H1 (cell line): ENCODE results near the gene NCLN. TPM values are rescaled to one million over a fixed set of nuclear protein-coding genes. Genes with fewer than 3 reads are reported as not detected.

ENCODE experiments used
- CTCF ChIA-PET: fragments of 300-600 bp; sonication (Branson Sonifier 250); formaldehyde crosslinking; loops from one replicate; lab custom pipeline; 2021; ENCODE audit not compliant: partially characterized antibody; lab: Charles Lee
- POLR2A ChIA-PET: fragments of 300-600 bp; sonication (Branson Sonifier 250); formaldehyde crosslinking; loops from one replicate; lab custom pipeline; 2021; ENCODE audit warnings: inconsistent platforms; ENCODE audit not compliant: partially characterized antibody; lab: Charles Lee
- DNase-seq, 2 experiments: peaks; one replicate each; pipeline versions ENCODE4 v3.0.0 to v3.0.0-alpha.2; 2010 to 2022; ENCODE audit warnings: low spot score in 2 of 2, low read depth in 1 of 2, mixed read lengths in 1 of 2
- FAIRE-seq: peaks from 2 replicates; lab custom pipeline; 2011; peaks lifted over from hg19 to GRCh38; lab: Jason Lieb, UNC
- H2AFZ ChIP-seq: 2 replicates; pipeline ENCODE4 v1.8.1; 2012; ENCODE audit warnings: low read length, inconsistent platforms
- H2AK5ac ChIP-seq: 2 replicates; pipeline ENCODE4 v1.6.1; 2013; ENCODE audit warnings: low read depth, low read length
- H2BK120ac ChIP-seq: replicated peaks from 2 replicates; pipeline ENCODE3; 2013; ENCODE audit warnings: low read depth, low read length, inconsistent platforms
- H2BK12ac ChIP-seq: 2 replicates; pipeline ENCODE4 v1.6.1; 2013; ENCODE audit warnings: low read depth, low read length
- H2BK15ac ChIP-seq: 2 replicates; pipeline ENCODE4 v1.6.1; 2013; ENCODE audit warnings: low read length
- H2BK20ac ChIP-seq: 2 replicates; pipeline ENCODE4 v1.6.1; 2013; ENCODE audit warnings: low read length
- H2BK5ac ChIP-seq: 2 replicates; pipeline ENCODE4 v1.6.1; 2013; ENCODE audit warnings: low read depth, low read length
- H3K14ac ChIP-seq: 2 replicates; pipeline ENCODE4 v1.6.1; 2013; ENCODE audit warnings: inconsistent platforms; ENCODE audit not compliant: insufficient read length
- H3K18ac ChIP-seq: 2 replicates; pipeline ENCODE4 v1.6.1; 2013; ENCODE audit warnings: low read length; ENCODE audit errors: extremely low read depth
- H3K23ac ChIP-seq: 2 replicates; pipeline ENCODE4 v1.6.1; 2013; ENCODE audit warnings: inconsistent platforms; ENCODE audit not compliant: insufficient read length
- H3K23me2 ChIP-seq: 2 replicates; pipeline ENCODE4 v1.6.1; 2013; ENCODE audit warnings: low read depth, low read length
- H3K27ac ChIP-seq: 2 replicates; pipeline ENCODE4 v1.6.1; 2011; ENCODE audit warnings: low read depth, low read length, inconsistent platforms
- H3K27me3 ChIP-seq, 4 experiments: replicated peaks in 1 of 4; 1 replicate in 1 of 4; 2 replicates in 3 of 4; pipeline versions ENCODE4 v1.6.1 to v1.8.1; 2011 to 2013; ENCODE audit warnings: low read length in 3 of 4, mild to moderate bottlenecking in 3 of 4, inconsistent platforms in 2 of 4, mixed read lengths in 2 of 4, moderate library complexity in 1 of 4; ENCODE audit not compliant: control insufficient read depth in 3 of 4, insufficient read depth in 3 of 4; ENCODE audit errors: extremely low read depth in 1 of 4
- H3K36me3 ChIP-seq, 4 experiments: 2 replicates each; pipeline versions ENCODE4 v1.6.1 to v1.8.1; 2011 to 2013; ENCODE audit warnings: mild to moderate bottlenecking in 4 of 4, low read length in 3 of 4, moderate library complexity in 2 of 4, control low read depth in 1 of 4, inconsistent platforms in 1 of 4; ENCODE audit not compliant: insufficient read depth in 4 of 4, control insufficient read depth in 2 of 4
- H3K4ac ChIP-seq: replicated peaks from 2 replicates; pipeline ENCODE3; 2013; ENCODE audit warnings: low read length, low read depth, mixed read lengths, inconsistent platforms; ENCODE audit not compliant: insufficient read length
- H3K4me1 ChIP-seq, 4 experiments: replicated peaks in 1 of 4; 1 replicate in 1 of 4; 2 replicates in 3 of 4; pipeline versions ENCODE4 v1.6.1 to v1.8.1; 2011 to 2013; ENCODE audit warnings: low read length in 3 of 4, inconsistent platforms in 2 of 4, mixed read lengths in 1 of 4; ENCODE audit not compliant: insufficient read depth in 4 of 4, control insufficient read depth in 3 of 4
- H3K4me2 ChIP-seq, 2 experiments: 2 replicates each; pipeline versions ENCODE4 v1.6.1 to v1.8.1; 2011 to 2013; ENCODE audit warnings: low read depth in 2 of 2, low read length in 2 of 2, control low read depth in 1 of 2, inconsistent platforms in 1 of 2, mild to moderate bottlenecking in 1 of 2; ENCODE audit not compliant: insufficient read depth in 1 of 2
- H3K4me3 ChIP-seq, 4 experiments: fragments of 200-600, 300-600 bp in 1 of 4; sonication (generic), shearing (Covaris generic), sonication (Bioruptor Twin) in 1 of 4; 2 replicates each; pipeline versions ENCODE4 v1.5.1 to v1.8.1; 2011 to 2016; ENCODE audit warnings: low read length in 4 of 4, low read depth in 3 of 4, control low read depth in 2 of 4, inconsistent platforms in 2 of 4, mild to moderate bottlenecking in 2 of 4, mixed read lengths in 1 of 4, moderate library complexity in 1 of 4; ENCODE audit not compliant: insufficient read depth in 2 of 4; ENCODE audit errors: extremely low read depth in 1 of 4
- H3K56ac ChIP-seq: replicated peaks from 2 replicates; pipeline ENCODE3; 2013; ENCODE audit warnings: low read depth, mild to moderate bottlenecking, mixed read lengths, low read length, inconsistent platforms; ENCODE audit not compliant: insufficient read length
- H3K79me1 ChIP-seq: 2 replicates; pipeline ENCODE4 v1.6.1; 2013; ENCODE audit warnings: low read depth, low read length, control low read depth
- H3K79me2 ChIP-seq, 2 experiments: 2 replicates each; pipeline versions ENCODE4 v1.6.1 to v1.8.1; 2012 to 2013; ENCODE audit warnings: low read length in 2 of 2, mild to moderate bottlenecking in 2 of 2, inconsistent platforms in 1 of 2; ENCODE audit not compliant: insufficient read depth in 2 of 2, control insufficient read depth in 1 of 2
- H3K9ac ChIP-seq, 4 experiments: replicated peaks in 1 of 4; 1 replicate in 1 of 4; 2 replicates in 3 of 4; pipeline versions ENCODE4 v1.6.1 to v1.8.1; 2011 to 2013; ENCODE audit warnings: low read depth in 3 of 4, low read length in 3 of 4, control low read depth in 2 of 4, mild to moderate bottlenecking in 2 of 4, moderate library complexity in 2 of 4, inconsistent platforms in 1 of 4; ENCODE audit errors: extremely low read depth in 1 of 4
- H3K9me3 ChIP-seq, 2 experiments: 2 replicates each; pipeline versions ENCODE4 v1.6.1 to v1.8.1; 2012 to 2013; ENCODE audit warnings: mild to moderate bottlenecking in 2 of 2, moderate library complexity in 2 of 2, control low read depth in 1 of 2, inconsistent platforms in 1 of 2, low read depth in 1 of 2, low read length in 1 of 2, mixed read lengths in 1 of 2; ENCODE audit not compliant: insufficient read depth in 2 of 2
- H4K20me1 ChIP-seq, 2 experiments: replicated peaks in 1 of 2; 2 replicates each; pipeline versions ENCODE3 to v1.8.1; 2011 to 2013; ENCODE audit warnings: inconsistent platforms in 2 of 2, low read length in 2 of 2, mild to moderate bottlenecking in 1 of 2; ENCODE audit not compliant: insufficient read depth in 2 of 2, control insufficient read depth in 1 of 2
- H4K5ac ChIP-seq: 2 replicates; pipeline ENCODE4 v1.6.1; 2013; ENCODE audit warnings: low read length, low read depth, mixed read lengths, inconsistent platforms; ENCODE audit not compliant: insufficient read length
- H4K8ac ChIP-seq: 2 replicates; pipeline ENCODE4 v1.8.0; 2013; ENCODE audit warnings: mild to moderate bottlenecking, moderate library complexity, low read length, inconsistent platforms; ENCODE audit not compliant: insufficient read depth; ENCODE audit errors: extremely low read depth
- H4K91ac ChIP-seq: replicated peaks from 2 replicates; pipeline ENCODE3; 2013; ENCODE audit warnings: low read length, mixed read lengths, inconsistent platforms; ENCODE audit not compliant: insufficient read length
- WGBS, 2 experiments: shearing (Covaris generic) in 1 of 2; methylation state at CpG; one replicate each; pipeline versions ENCODE4 v1.1.6 to v1.1.7; 2013 to 2015; ENCODE audit warnings: low lambda C conversion rate in 2 of 2, mixed read lengths in 2 of 2, inconsistent platforms in 1 of 2, low coverage in 1 of 2, missing lambda C conversion rate in 1 of 2; ENCODE audit not compliant: insufficient replicate concordance in 2 of 2, insufficient coverage in 1 of 2, insufficient read length in 1 of 2; ENCODE audit errors: extremely low coverage in 1 of 2, missing lambda C conversion rate in 1 of 2; 5-methylcytosine and 5-hydroxymethylcytosine counted together
- polyA plus RNA-seq, 7 experiments: library from polyadenylated mRNA; depleted of rRNA in 3 of 7; stranded (reverse) in 5 of 7; unstranded in 2 of 7; fragments of >200 nt in 5 of 7; fragments of 200-250 nt in 2 of 7; gene quantifications; 1 replicate in 5 of 7; 2 replicates in 1 of 7; 4 replicates in 1 of 7; pipeline versions ENCODE4 v1.2.1 to v1.2.3, GENCODE V29; 2011 to 2013; ENCODE audit warnings: missing spikeins in 2 of 7, mixed read lengths in 2 of 7
- total RNA-seq: library from RNA; stranded (reverse); fragmentation: NEBNext Ultra II Directional; extraction: Animal tissue kit (Norgen Biotek cat#: 25700); gene quantifications from 2 replicates; pipeline ENCODE4 v1.2.1, GENCODE V29; 2021

Gene NCLN
- total and polyA plus RNA-seq, 2 of the 8 experiments (the other 6 are each of a cell fraction or from before 2014, with no cell fraction given) = 89.2 to 103 TPM

GRCh38 chr19:3163943-3164342 lies 21.8 kb upstream of the NCLN start:
- no peak overlapping the region for H4K5ac ChIP-seq
- no peak overlapping the region for H3K14ac ChIP-seq
- DNase-seq = no peak
- no peak overlapping the region for H2BK120ac ChIP-seq
- no peaks in the 10 kb centered on the region for H3K79me1 ChIP-seq
- H3K79me2 ChIP-seq = no peaks in the 10 kb centered on the region
- CTCF ChIA-PET = interaction anchor here (0.6 to 11.1 kb wide), 33 partner anchors 12 to 316 kb away, joined by 3 to 162 read pairs (median 4); partner anchors contain the start of gene GNA15
- no peak overlapping the region for H2BK5ac ChIP-seq
- peaks cover 0 to 5% (median 2%) of the 10 kb centered on the region in 4 experiments; a peak in 3 of 7 replicates for H3K27me3 ChIP-seq
- peak overlapping the region; percentile 39 to 86; a peak in 3 of 4 replicates for H3K4me2 ChIP-seq
- H2BK12ac ChIP-seq = 0 out of 2 replicates have a peak overlapping the region, but pooled peaks have one; percentile 77
- H4K91ac ChIP-seq = no peak overlapping the region
- H3K36me3 ChIP-seq = no peaks in the 10 kb centered on the region
- no peaks in the 10 kb centered on the region for H3K9me3 ChIP-seq
- no peak overlapping the region for H2BK20ac ChIP-seq
- H3K23me2 ChIP-seq = no peaks in the 10 kb centered on the region
- H3K4me3 ChIP-seq = peak overlapping the region in 2 of 4 experiments; percentile 36 to 54; a peak in 4 of 8 replicates
- H3K27ac ChIP-seq = no peak overlapping the region
- POLR2A ChIA-PET = interaction anchor here (0.6 to 1.6 kb wide), 3 partner anchors 36 to 377 kb away, joined by 3 to 4 read pairs (median 4); no protein-coding TSS in a partner anchor
- WGBS, 2 experiments = 83% methylated on average over 7 of the region's 7 CpGs; no CpG with 5 or more reads in 1 of the 2 experiments
- peaks cover 0 to 3% (median under 1%) of the 10 kb centered on the region in 4 experiments; a peak in 2 of 7 replicates for H3K4me1 ChIP-seq
- no peak overlapping the region for H3K18ac ChIP-seq
- H2BK15ac ChIP-seq = no peak overlapping the region
- no peak overlapping the region for H3K4ac ChIP-seq
- H2AFZ ChIP-seq = peak overlapping the region; percentile 93; the same call in 1 of the 2 replicates
- no peak overlapping the region for H3K23ac ChIP-seq
- no peaks in the 10 kb centered on the region for H4K20me1 ChIP-seq
- H3K56ac ChIP-seq = no peak overlapping the region
- no peak overlapping the region for H4K8ac ChIP-seq
- H3K9ac ChIP-seq = no peak overlapping the region
- FAIRE-seq = no peak
- H2AK5ac ChIP-seq = no peak overlapping the region
